Body of pancreas (tissue), 4 donors: ENCODE data around the gene SLC9A7.

ENCODE experiments used
- CTCF ChIP-seq, 7 experiments: fragments of 450-650 bp in 4 of 7; fragments of 200-600 bp in 3 of 7; sonication (generic) in 3 of 7; IDR thresholded peaks; one replicate each; pipeline ENCODE4 v1.5.1; 2016 to 2019; ENCODE audit warnings: antibody characterized with exemption in 7 of 7
- POLR2A ChIP-seq, 3 donors: fragments of 450-650 bp; IDR thresholded peaks; one replicate each; pipeline ENCODE4 v1.6.1; 2016; ENCODE audit warnings: antibody characterized with exemption in 3 of 3, mild to moderate bottlenecking in 2 of 3

GRCh38 chrX:46759645-46759974 is 692 bp upstream of the SLC9A7 start:
- TF ChIP-seq CTCF (IDR thresholded peaks at IDR 0.05): no peak
- TF ChIP-seq POLR2A (IDR thresholded peaks at IDR 0.05): no peak
